OCI-LY7 (cell line): ENCODE results near the gene CLEC16A.

Experiments used
- CTCF ChIP-seq: fragments of 200-600 bp; sonication (generic); conservative IDR thresholded peaks from 2 replicates; pipeline ENCODE4 v1.5.1; 2014; ENCODE audit warnings: mild to moderate bottlenecking, antibody characterized with exemption, low read length, moderate library complexity, mixed read lengths
- EZH2phosphoT487 ChIP-seq: fragments of 200-600 bp; sonication (generic); IDR thresholded peaks from 2 replicates; pipeline ENCODE4 v1.6.1; 2018; ENCODE audit warnings: low read depth, borderline replicate concordance, mild to moderate bottlenecking, mixed run types, antibody characterized with exemption, low read length, moderate library complexity, mixed read lengths

- TF ChIP-seq CTCF = no peak
- TF ChIP-seq EZH2phosphoT487 = no peak
These were observed 238.0 kb downstream of the CLEC16A start for GRCh38 chr16:11182411-11182810.
